Hepatocyte (in vitro differentiated cells): Measurements from ENCODE around the gene SCGB1A1. TPM values are rescaled to one million over a fixed set of nuclear protein-coding genes. Genes with fewer than 3 reads are reported as not detected.

ENCODE experiments used
- DNase-seq: peaks from one replicate; pipeline ENCODE4 v3.0.0-alpha.2; 2016; ENCODE audit warnings: low spot score
- H2AFZ ChIP-seq: fragments of 200-600 bp; sonication (generic); 2 replicates; pipeline ENCODE4 v1.6.0; 2016; ENCODE audit warnings: antibody characterized with exemption, mild to moderate bottlenecking
- H3K27ac ChIP-seq: fragments of 200-600 bp; sonication (generic); 2 replicates; pipeline ENCODE4 v1.5.1; 2016; ENCODE audit warnings: mild to moderate bottlenecking
- H3K27me3 ChIP-seq: fragments of 200-600 bp; sonication (generic); 2 replicates; pipeline ENCODE4 v1.6.1; 2016
- H3K36me3 ChIP-seq: fragments of 200-600 bp; sonication (generic); replicated peaks from 2 replicates; pipeline ENCODE4 v1.5.1; 2016; ENCODE audit warnings: low read depth; ENCODE audit not compliant: insufficient read depth
- H3K4me1 ChIP-seq: fragments of 200-600 bp; sonication (generic); 2 replicates; pipeline ENCODE4 v1.5.1; 2016; ENCODE audit warnings: mild to moderate bottlenecking, moderate library complexity; ENCODE audit not compliant: insufficient read depth
- H3K4me2 ChIP-seq: fragments of 200-600 bp; sonication (generic); 2 replicates; pipeline ENCODE4 v1.6.0; 2016
- H3K4me3 ChIP-seq: fragments of 200-600 bp; sonication (generic); 2 replicates; pipeline ENCODE4 v1.5.1; 2016; ENCODE audit warnings: mild to moderate bottlenecking
- H3K79me2 ChIP-seq: fragments of 200-600 bp; sonication (generic); 2 replicates; pipeline ENCODE4 v1.6.0; 2017; ENCODE audit warnings: mild to moderate bottlenecking
- H3K9me2 ChIP-seq: fragments of 200-600 bp; sonication (generic); replicated peaks from 2 replicates; pipeline ENCODE4 v1.6.0; 2017; ENCODE audit warnings: mild to moderate bottlenecking; ENCODE audit not compliant: insufficient read depth
- H3K9me3 ChIP-seq: fragments of 200-600 bp; sonication (generic); 2 replicates; pipeline ENCODE4 v1.5.1; 2016; ENCODE audit warnings: low read depth, mild to moderate bottlenecking
- H4K20me1 ChIP-seq: fragments of 200-600 bp; sonication (generic); 2 replicates; pipeline ENCODE4 v1.6.0; 2016; ENCODE audit warnings: mild to moderate bottlenecking; ENCODE audit not compliant: insufficient read depth, poor library complexity, severe bottlenecking
- CTCF ChIP-seq: fragments of 200-600 bp; sonication (generic); IDR thresholded peaks from 2 replicates; pipeline ENCODE4 v1.5.1; 2016; ENCODE audit warnings: antibody characterized with exemption, mild to moderate bottlenecking; ENCODE audit not compliant: poor library complexity
- EZH2 ChIP-seq: fragments of 200-600 bp; sonication (generic); IDR thresholded peaks from 2 replicates; pipeline ENCODE4 v1.6.1; 2016; ENCODE audit warnings: antibody characterized with exemption, mild to moderate bottlenecking, borderline replicate concordance
- EZH2phosphoT487 ChIP-seq: fragments of 200-600 bp; sonication (generic); IDR thresholded peaks from one replicate; pipeline ENCODE4 v1.6.1; 2018; ENCODE audit warnings: antibody characterized with exemption, mild to moderate bottlenecking, low read depth, moderate library complexity; ENCODE audit not compliant: unreplicated experiment, severe bottlenecking
- WGBS: methylation state at CpG from one replicate; pipeline ENCODE4 v1.1.6; 2016; ENCODE audit warnings: low lambda C conversion rate; ENCODE audit errors: missing lambda C conversion rate; 5-methylcytosine and 5-hydroxymethylcytosine counted together
- polyA plus RNA-seq: library from polyadenylated mRNA; unstranded; fragments of >200 nt; fragmentation: Nextera tagmentation; extraction: Ambion mirVana; gene quantifications from 2 replicates; pipeline ENCODE4 v1.2.1, GENCODE V29; 2016
- total RNA-seq: library from RNA; depleted of rRNA; stranded (reverse); fragments of >200 nt; gene quantifications from 2 replicates; pipeline ENCODE4 v1.2.3, GENCODE V29; 2014

Gene SCGB1A1
- total and polyA plus RNA-seq, 2 experiments from 2014 or later: not detected

GRCh38 chr11:62427630-62428233 lies 8.9 kb downstream of the SCGB1A1 start:
- Histone ChIP-seq H3K36me3 (no peaks in the 10 kb centered on the region), H3K9me2 (no peaks in the 10 kb centered on the region), H3K9me3 (no peaks in the 10 kb centered on the region), H4K20me1 (no peaks in the 10 kb centered on the region), H3K27ac (peak overlapping the region; percentile 93), H3K27me3 (no peaks in the 10 kb centered on the region), H3K4me2 (peak overlapping the region; percentile 43), H3K79me2 (no peaks in the 10 kb centered on the region), H3K4me3 (no peak overlapping the region), H3K4me1 (peaks cover 35% of the 10 kb centered on the region), H2AFZ (no peak overlapping the region)
- 42% methylated on average over 6 of the region's 6 CpGs for WGBS
- TF ChIP-seq EZH2phosphoT487 (no peak), EZH2 (no peak), CTCF (no peak)
- no peak for DNase-seq

GRCh38 chr11:62428871-62429560 lies 10.2 kb downstream of the SCGB1A1 start:
- 52% methylated on average over 8 of the region's 8 CpGs for WGBS
- Histone ChIP-seq H3K4me3 (no peak overlapping the region), H2AFZ (no peak overlapping the region), H3K9me2 (no peaks in the 10 kb centered on the region), H3K27ac (peak overlapping the region; percentile 93), H3K9me3 (no peaks in the 10 kb centered on the region), H3K4me1 (peaks cover 35% of the 10 kb centered on the region), H3K36me3 (no peaks in the 10 kb centered on the region), H3K4me2 (no peak overlapping the region), H4K20me1 (no peaks in the 10 kb centered on the region), H3K27me3 (no peaks in the 10 kb centered on the region), H3K79me2 (no peaks in the 10 kb centered on the region)
- TF ChIP-seq EZH2: no peak
- TF ChIP-seq CTCF: no peak
- no peak for TF ChIP-seq EZH2phosphoT487
- no peak for DNase-seq

GRCh38 chr11:62430425-62430824 lies 11.6 kb downstream of the SCGB1A1 start:
- DNase-seq: no peak
- H3K9me2 ChIP-seq: no peaks in the 10 kb centered on the region
- no peaks in the 10 kb centered on the region for H3K79me2 ChIP-seq
- no peak overlapping the region for H3K4me2 ChIP-seq
- TF ChIP-seq EZH2phosphoT487 (no peak), EZH2 (no peak), CTCF (no peak)
- H3K9me3 ChIP-seq: no peaks in the 10 kb centered on the region
- no peaks in the 10 kb centered on the region for H3K27me3 ChIP-seq
- no peak overlapping the region for H2AFZ ChIP-seq
- no peaks in the 10 kb centered on the region for H4K20me1 ChIP-seq
- peaks cover 35% of the 10 kb centered on the region for H3K4me1 ChIP-seq
- H3K4me3 ChIP-seq: no peak overlapping the region
- H3K36me3 ChIP-seq: no peaks in the 10 kb centered on the region
- 84% methylated on average over 3 of the region's 3 CpGs for WGBS
- no peak overlapping the region for H3K27ac ChIP-seq
